ENCODE results near the gene GPATCH8. TPM values are rescaled to one million over a fixed set of nuclear protein-coding genes. Genes with fewer than 3 reads are reported as not detected.

Gene GPATCH8
- total RNA-seq, 1 donor from 2014 or later = 66.9 TPM

DNA sequence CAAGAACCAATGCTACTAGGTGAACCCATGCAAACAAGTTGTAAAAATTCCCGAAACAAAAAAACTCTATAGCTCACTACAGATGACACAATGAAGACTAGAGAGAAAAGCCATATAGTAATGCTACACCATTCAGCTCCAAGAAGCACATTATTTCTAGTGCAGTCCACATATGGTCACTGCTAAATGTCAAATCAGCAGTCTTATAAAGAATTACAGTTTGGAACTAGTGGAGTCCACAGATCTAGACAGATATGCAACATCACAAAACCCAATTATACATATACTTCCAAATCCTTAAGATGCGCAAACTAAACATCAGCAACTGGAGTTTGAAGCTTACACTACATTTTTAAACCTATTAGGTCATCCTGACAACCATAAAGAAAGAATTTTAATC lies 33.5 kb downstream of the GPATCH8 start:
- no peak for DNase-seq (ENCODE audit: low spot score)
- intact Hi-C loops (cut with DNase I) = no loop called here
- ATAC-seq = no peak

DNA sequence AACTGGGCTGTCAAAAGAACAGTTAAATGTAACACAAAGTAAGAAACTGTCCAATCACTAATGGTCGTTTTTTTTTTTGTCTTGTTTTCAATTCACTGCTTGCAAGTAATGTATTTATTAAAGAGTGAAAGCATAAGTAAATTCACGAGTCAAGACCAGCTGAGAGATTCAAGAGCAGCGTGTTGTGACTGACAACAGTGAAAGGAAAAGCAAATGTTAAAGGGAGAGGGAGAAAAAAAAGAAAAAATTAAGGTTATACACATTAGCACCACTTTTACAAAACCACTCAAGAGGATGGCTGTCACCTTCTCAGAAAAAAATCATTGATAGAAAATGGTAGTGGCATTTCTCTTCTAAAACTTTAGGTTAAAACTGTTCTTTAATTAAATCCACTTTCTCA lies 36.1 kb downstream of the GPATCH8 start:
- ATAC-seq = no peak
- no peak for DNase-seq (ENCODE audit: low spot score)
- intact Hi-C loops (cut with DNase I) = no loop called here

DNA sequence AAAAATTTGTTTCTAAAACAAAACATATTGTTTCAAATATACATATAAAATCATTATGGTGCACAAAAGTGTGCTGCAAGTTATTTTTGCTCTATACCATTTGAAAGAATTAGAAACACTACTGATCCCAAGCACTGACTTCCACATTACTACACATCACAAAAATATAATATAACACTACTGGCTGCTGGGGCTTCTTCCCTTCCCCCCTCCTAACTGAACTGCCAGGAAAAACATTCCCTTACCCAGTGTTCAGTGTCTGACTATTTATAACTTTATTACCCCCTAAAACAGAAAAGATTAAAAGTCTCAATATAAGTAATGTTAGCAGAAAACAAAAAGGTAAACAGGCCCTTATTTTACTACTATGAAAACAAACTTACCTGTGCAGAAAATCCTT lies 36.9 kb downstream of the GPATCH8 start:
- intact Hi-C loops (cut with DNase I) = no loop called here
- DNase-seq (ENCODE audit: low spot score) (no peak), ATAC-seq (no peak)

DNA sequence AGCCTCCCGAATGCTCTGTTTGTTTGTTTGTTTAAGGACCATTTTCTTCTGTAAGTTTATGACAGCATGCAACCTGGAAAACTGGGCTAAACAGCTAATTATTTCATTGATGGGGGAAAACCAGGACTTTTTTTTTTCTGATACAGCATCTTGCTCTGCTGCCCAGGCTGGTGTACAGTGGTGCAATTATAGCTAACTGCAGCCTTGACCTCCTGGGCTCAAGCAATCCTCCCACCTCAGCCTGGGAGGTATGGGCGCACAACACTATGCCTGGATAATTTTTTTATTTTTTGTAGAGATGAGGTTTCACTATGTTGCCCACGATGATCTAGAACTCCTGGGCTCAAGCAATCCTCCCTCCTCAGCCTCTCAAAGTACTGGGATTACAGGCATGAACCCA lies 37.3 kb downstream of the GPATCH8 start:
- ATAC-seq (no peak), DNase-seq (ENCODE audit: low spot score) (no peak)
- intact Hi-C loops (cut with DNase I) = no loop called here

DNA sequence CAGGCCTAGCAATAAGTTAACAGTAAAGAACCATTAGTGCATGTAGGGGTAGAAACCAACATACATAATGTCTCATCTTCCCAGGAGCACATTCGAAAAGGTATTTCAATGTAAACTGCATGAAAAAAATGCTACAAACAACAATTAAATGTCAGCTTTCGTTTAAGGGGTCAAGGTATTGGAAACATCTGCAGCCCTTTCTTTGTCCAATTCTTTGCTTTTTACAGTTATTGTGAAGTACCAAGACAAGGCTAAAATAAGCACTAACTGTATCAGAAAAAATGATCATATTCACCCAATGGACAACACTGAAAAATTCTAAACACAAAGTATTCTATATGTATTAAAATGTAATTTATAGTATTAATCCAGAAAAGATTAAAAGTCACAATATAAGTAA lies 37.9 kb downstream of the GPATCH8 start:
- no peak for DNase-seq (ENCODE audit: low spot score)
- intact Hi-C loops (cut with DNase I) = no loop called here
- no peak for ATAC-seq

DNA sequence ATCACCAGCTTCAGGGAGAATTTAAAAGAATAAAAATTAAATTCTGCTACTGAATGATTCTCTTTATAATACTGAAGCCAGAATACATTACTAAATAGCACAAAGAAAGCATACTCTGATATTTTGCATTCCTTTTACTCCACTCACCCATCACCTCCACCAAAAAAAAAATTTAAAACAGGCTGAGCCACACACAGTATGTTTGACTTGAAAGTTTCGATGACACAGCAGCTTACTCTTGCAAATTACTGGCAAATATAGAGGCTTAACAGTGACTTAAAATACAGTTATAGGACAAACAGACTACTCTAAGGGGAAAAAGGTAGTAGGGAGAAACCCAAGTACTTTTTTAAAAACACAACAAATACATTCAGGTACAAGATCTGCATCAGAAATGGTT lies 39.2 kb downstream of the GPATCH8 start:
- ATAC-seq (no peak), DNase-seq (ENCODE audit: low spot score) (no peak)
- intact Hi-C loops (cut with DNase I) = no loop called here

DNA sequence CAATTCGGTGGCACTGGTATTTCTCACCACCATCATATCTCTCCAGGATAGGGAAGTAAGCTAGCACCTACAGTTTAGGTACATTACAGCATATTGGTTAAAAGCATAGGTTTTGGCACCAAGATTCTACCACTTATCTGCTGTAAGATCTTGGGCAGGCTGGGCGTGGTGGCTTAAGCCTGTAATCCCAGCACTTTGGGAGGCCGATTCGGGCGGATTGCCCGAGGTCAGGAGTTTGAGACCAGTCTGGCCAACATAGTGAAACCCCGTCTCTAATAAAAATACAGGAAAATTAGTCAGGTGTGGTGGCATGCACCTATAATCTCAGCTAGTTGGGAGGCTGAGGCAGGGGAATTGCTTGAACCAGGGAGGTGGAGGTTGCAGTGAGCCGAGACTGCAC lies 51.4 kb downstream of the GPATCH8 start:
- DNase-seq (ENCODE audit: low spot score) (no peak), ATAC-seq (no peak)
- intact Hi-C loops (cut with DNase I) = no loop called here

DNA sequence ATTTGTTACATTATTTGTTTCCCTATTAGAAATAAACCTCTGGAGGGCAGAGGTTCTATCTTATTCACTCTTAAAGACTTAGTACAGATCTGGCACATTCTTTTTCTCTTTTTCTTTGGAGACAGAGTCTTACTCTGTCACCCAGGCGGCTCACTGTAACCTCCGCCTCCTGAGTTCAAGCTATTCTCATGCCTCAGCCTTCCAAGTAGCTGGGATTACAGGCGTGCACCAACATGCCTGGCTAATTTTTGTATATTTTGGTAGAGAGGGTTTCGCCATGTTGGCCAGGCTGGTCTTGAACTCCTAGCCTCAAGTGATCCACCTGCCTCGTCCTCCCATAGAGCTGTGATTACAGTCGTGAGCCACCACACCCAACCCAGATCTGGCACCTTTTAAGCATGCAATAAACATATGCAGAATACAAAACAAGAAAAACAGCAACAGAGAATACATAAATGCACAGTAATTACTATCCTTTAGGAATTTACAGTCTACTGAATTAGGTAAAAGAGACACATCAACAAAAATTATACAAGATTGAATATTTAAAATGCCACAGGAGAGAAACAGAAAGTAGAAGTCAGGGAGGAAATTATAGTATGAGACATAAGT lies 52.1 kb downstream of the GPATCH8 start:
- DNase-seq (ENCODE audit: low spot score) (no peak), ATAC-seq (no peak)
- intact Hi-C loops (cut with DNase I) = no loop called here

DNA sequence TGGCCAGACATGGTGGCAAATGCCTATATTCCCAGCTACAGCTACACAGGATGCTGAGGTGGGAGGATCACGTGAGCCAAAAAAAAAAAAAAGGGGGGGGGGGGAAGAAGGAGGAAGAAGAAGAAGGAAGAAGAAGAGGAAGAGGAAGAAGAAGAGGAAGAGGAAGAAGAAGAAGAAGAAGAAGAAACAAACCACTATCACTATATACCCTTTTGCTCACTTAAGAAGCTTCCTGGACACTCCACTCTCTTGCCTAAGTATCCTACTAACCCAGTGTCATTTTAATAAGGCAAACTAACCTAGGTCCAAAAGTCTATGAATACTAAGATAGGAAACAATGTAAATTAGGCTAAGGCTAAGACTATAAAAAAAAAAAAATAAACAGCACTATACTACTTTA lies 54.8 kb downstream of the GPATCH8 start:
- no peak for DNase-seq (ENCODE audit: low spot score)
- no peak for ATAC-seq
- intact Hi-C loops (cut with DNase I) = no loop called here

DNA sequence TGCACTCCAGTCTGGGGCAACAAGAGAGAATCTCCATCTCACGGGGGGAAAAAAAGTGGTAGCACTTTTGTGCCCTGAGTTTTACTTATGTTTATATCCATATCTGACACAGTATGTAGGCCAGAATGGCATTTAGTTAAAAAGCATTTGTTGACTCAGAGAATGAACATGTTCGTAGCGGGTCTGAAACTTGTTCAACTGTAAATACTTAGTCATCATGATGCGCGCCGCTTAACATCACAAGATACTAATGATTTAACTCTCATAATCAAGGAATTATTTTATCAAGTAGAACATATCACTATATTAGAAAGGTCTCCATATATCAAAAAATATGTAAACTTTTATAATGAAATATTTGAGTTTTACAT lies 58.5 kb downstream of the GPATCH8 start:
- no peak for DNase-seq (ENCODE audit: low spot score)
- ATAC-seq = no peak
- intact Hi-C loops (cut with DNase I) = no loop called here

DNA sequence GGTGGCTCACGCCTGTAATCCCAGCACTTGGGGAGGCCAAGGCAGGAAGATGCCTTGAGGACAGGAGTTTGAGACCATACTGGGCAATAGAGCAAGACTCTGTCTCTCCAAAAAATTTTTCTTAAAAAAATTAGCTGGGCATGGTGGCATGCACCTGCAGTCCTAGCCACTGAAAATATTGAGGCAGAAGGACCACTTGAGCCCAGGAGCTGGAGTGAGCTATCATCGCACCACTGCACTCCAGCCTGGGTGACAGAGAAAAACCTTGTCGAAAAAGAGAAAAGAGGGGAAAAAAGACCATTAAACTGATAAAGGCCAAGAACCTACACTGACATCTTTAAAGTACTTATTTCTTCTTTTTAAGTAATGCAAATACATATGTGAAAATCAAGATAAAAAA lies 60.4 kb downstream of the GPATCH8 start:
- intact Hi-C loops (cut with DNase I) = no loop called here
- no peak for ATAC-seq
- no peak for DNase-seq (ENCODE audit: low spot score)

DNA sequence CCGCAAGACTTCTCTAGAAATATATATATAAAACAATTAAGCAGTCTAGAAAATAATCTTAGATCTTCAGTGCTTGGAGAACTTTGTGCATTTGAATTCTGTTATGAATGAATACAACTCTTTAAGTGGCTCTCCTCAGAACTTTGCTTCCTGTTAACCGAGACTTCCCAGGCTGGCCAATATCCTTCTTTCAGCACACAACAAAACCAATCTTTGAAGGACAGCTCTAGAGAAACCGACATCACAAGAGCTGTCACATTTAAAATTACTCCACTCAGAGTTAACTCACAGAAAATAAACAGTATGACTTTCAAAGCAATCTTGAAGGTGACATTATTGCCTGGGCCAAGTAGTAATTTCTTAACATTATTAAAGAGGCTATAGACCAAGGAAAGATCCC lies 64.0 kb downstream of the GPATCH8 start:
- DNase-seq (ENCODE audit: low spot score) (no peak), ATAC-seq (no peak)
- intact Hi-C loops (cut with DNase I) = no loop called here

DNA sequence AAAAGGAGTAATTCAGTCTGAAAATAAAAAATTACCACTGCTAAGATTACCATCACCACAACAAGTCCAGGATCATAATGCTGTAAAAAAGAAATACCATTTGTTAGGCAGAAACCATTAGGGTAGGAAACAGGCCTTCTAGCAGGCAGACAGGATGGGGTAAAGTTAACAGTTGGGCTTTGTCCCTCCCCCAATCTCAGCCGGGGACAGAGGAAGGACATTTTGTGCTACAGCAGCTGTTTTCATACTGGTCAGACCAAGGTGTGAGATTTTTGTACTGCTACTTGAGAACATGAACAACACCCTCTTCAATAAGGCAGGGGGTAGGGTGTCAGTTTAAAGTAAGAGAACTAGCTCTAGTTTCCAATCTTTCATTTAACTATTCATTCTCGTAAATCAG lies 64.6 kb downstream of the GPATCH8 start:
- intact Hi-C loops (cut with DNase I) = no loop called here

DNA sequence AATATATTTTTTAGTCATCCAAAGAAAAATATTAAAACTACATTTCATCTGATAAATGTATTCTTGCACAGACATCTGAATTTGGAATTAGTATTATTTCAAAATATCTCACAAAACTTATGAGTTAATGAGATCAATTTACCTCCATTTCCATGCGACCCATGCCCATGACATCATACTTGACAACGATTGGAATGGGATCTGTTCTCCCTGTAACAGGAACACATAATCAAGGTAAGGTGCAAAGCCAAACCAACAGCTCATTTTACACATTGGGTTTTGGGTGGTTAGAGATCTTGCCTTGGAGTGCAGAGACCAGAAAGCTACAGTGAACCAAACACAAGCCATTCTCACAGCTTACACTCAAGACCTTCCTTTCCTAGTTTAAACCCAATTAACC lies 66.9 kb downstream of the GPATCH8 start:
- no peak for ATAC-seq
- DNase-seq (ENCODE audit: low spot score) = no peak
- intact Hi-C loops (cut with DNase I) = no loop called here

More for the DNA sequence above, 64.6 kb downstream of the GPATCH8 start:
- no peak for DNase-seq (ENCODE audit: low spot score)
- peak; percentile 50 for ATAC-seq

DNA sequence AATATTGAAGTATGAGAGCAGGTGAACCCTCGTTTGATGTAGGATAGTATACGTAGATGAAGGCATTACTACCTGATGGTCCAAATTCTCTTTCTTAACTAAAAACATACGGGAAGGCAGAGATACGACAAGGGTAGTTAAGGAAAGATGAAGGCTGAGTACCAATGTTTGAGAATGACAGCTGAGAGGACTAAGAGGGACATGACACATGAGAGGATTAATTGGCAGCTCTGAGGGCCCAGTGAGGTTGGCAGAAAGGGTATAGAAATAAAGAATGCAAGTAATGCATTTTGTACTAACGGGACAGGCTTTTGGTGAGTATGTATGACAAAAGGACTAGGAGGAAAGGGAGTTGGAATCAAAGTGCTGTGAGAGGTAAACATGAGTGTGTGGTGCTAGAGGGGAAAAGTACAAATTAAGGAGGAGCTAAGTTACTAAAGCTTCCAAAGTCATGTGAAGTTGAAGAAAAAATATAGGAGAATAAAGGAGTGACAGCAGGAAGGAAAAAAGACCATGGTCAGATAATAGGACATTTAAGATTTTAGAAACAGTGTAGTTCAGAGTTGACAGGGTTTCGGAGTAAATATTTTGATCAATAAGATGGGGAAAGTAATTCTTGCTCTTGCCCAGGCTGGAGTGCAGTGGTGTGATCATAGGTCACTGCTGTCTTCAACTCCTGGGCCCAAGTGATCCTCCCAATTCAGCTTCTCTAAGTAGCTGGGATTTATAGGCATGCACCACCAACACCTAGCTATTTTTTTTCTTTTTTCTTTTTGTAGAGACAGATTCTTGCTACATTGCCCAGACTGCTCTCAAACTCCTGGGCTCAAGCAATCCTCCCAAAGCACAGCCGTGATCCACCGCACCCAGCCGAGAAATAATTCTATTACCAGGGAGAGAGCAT lies 70.7 kb downstream of the GPATCH8 start:
- intact Hi-C loops (cut with DNase I) = no loop called here
- DNase-seq (ENCODE audit: low spot score) = no peak
- no peak for ATAC-seq

DNA sequence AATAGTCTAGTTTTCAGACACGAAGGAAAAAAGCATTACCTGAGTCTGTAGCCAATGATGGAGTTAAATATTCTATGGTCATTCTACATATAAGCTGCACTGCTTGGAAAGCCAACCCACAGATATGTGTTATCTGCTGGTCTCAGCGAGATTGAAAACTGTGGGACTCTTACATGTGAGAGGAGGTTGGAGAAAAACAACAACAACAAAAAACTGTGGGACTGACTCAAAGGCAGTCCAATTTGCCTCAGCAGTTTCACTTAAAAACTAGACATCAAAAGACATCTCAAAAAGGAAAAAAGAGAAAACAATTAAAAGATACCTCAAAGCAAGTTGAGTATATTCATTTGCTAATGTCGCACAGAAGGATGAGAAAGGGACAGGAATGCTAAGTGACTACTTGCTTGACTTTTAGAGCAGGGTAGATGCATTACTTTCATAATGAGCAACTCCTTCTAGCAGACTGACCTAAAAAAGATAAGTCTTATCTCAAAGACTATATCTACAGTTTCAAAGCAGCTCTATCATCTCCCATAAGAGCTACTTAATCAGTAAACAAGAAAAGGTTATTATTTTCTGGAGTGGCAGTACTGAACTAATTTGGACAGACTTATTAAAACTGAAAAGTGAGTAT lies 78.3 kb downstream of the GPATCH8 start:
- DNase-seq (ENCODE audit: low spot score) = no peak
- ATAC-seq = no peak
- intact Hi-C loops (cut with DNase I) = no loop called here

DNA sequence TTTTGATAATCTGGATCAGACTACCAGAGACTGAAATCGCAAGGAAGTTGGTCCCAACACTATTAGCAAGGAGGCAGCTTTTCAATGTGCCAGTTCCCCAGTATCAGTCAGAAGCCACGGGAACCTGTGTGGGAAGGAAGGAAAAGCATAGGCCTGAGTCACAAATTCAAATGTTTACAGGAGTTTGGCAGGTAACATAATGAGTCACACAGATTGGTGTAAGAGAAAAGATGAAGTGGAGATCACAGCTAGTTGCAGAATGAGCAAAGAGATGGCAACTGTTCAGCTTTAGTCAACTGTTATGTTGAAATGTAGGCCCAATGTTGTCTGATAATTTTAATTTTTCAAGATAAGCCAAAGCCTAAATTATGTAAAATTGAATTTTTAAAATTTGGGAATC lies 85.7 kb downstream of the GPATCH8 start:
- no peak for DNase-seq (ENCODE audit: low spot score)
- ATAC-seq = no peak
- intact Hi-C loops (cut with DNase I) = no loop called here

DNA sequence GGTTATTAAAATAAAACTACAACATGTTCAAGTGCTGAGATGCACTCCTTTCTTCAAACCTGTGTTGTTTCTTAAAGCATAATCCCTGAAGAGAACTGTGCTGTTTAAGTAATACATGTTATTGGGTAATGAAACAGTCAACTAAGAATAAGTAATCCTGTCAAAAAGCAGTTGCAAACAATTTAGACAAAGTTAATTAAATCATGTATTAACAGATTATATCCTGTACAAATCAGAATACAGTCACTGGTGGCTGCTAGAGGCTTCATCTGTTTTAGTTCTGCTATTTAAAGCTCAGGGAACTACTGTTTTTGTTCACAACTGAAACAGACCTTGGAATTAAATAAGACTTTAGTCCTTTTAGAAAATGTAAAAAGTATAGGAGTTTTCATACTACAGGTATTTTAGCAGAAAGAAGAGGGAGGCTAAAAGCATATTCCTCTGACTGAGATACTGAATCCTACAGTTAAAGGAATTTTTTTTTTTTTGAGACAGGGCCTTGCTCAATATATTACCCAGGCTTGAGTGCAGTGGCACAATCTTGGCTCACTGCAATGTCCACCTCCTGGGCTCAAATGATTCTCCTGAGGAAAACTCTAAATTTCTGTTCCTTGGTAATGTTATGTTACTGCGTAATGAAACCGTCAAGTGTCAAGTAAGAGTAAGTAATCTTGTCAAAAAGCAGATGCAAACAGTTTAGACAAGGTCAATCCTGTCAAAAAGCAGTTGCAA lies 86.5 kb downstream of the GPATCH8 start:
- intact Hi-C loops (cut with DNase I) = no loop called here
- ATAC-seq = no peak

DNA sequence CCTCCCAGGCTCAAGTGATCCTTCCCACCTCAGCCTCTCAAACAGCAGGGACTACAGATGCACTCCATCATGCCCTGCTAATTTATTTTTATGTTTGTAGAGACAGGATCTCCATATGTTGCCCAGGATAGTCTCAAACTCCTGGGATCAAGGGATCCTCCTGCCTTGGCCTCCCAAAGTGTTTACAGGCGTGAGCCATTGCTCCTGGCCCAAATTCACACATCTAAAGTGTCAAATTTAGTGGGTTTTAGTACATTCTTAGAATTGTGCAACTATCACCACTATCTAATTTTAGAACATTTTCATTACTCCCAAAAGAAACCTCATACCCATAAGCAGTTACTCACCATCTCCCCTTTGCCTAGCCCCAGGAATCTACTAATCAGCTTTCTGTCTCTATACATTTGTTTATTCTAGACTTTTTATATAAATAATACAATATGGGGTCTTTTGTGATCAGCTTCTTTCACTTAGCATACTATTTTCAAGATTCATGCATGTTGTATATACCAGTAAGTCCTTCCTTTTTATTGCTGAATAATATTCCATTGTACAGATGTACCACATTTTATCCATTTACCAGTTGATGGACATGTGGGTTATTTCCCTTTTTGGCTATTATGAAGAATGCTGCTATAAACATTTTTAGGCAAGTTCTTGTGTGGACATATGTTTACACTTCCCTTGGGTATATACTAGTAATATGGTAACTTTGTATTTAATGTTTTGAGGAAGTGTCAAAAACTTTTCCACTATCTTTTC lies 88.6 kb downstream of the GPATCH8 start:
- no peak for DNase-seq (ENCODE audit: low spot score)
- ATAC-seq = no peak
- intact Hi-C loops (cut with DNase I) = no loop called here

More for the DNA sequence above, 86.5 kb downstream of the GPATCH8 start:
- no peak for DNase-seq (ENCODE audit: low spot score)

All from sciatic nerve (tissue), 2 donors.